Left lung (tissue), 10 donors: Measurements from ENCODE around the gene DKKL1. TPM values are rescaled to one million over a fixed set of nuclear protein-coding genes. Genes with fewer than 3 reads are reported as not detected.
A peak's percentile ranks its signal among the peaks of the same experiment; 100 is the strongest.
"Not testable (repeated sequence)": the region's sequence is repeated elsewhere in the genome, so short reads cannot be mapped to it uniquely, and the experiment has no call there.

Experiments used
- ATAC-seq: fragments of 200-7000 bp; cut with Tn5 transposase; one replicate; pipeline ENCODE4 v1.9.1; 2020; ENCODE audit warnings: moderate library complexity
- DNase-seq, 4 donors: peaks; one replicate each; pipeline ENCODE4 v3.0.0-alpha.2; 2013 to 2020
- H3K27ac ChIP-seq, 2 donors: fragments of 200-600 bp; sonication (generic) in 1 of 2; one replicate each; pipeline versions ENCODE4 v1.5.0 to v1.8.0; 2020 to 2021
- H3K27me3 ChIP-seq, 2 donors: fragments of 200-600 bp; sonication (generic) in 1 of 2; one replicate each; pipeline versions ENCODE4 v1.5.0 to v1.8.0; 2020 to 2021
- H3K36me3 ChIP-seq, 2 donors: fragments of 200-600 bp; sonication (generic) in 1 of 2; one replicate each; pipeline versions ENCODE4 v1.5.0 to v1.8.0; 2020 to 2021
- H3K4me1 ChIP-seq, 2 donors: fragments of 200-600 bp; one replicate each; pipeline ENCODE4 v1.8.0; 2021
- H3K4me3 ChIP-seq, 2 donors: fragments of 200-600 bp; sonication (generic) in 1 of 2; one replicate each; pipeline versions ENCODE4 v1.5.0 to v1.8.0; 2020 to 2021; ENCODE audit warnings: mild to moderate bottlenecking in 1 of 2
- H3K9me3 ChIP-seq, 2 donors: fragments of 200-600 bp; sonication (generic) in 1 of 2; one replicate each; pipeline versions ENCODE4 v1.5.0 to v1.8.0; 2020 to 2021
- intact Hi-C, 2 donors: fragments of 100-400 bp; cut with DNase I; formaldehyde crosslinking; loops; one replicate each; pipeline versions ENCODE4 v1.11.2 to v1.14.2; 2022
- polyA plus RNA-seq, 6 donors: library from polyadenylated mRNA; unstranded; fragments of 120-200 nt; gene quantifications; one replicate each; pipeline ENCODE4 v1.2.1, GENCODE V29; 2013; ENCODE audit not compliant: insufficient read length in 6 of 6
- total RNA-seq, 2 donors: library from RNA; stranded (reverse); fragmentation: NEBNext Ultra II Directional; extraction: Animal tissue kit (Norgen Biotek cat#: 25700); gene quantifications; one replicate each; pipeline ENCODE4 v1.2.1, GENCODE V29; 2021
- TF ChIP-seq, protein P1 (sequence below), 2 donors: fragments of 200-600 bp; sonication (generic) in 1 of 2; IDR thresholded peaks; one replicate each; pipeline versions ENCODE4 v1.5.0 to v1.8.0; 2021; ENCODE audit warnings: antibody characterized with exemption in 2 of 2
- donor health status: DM: no; HTN: yes; CAD: no.
- donor health status: DM: no; HTN: no; CAD: no.

DKKL1 gene
- total and polyA plus RNA-seq, 8 donors, result 1.0 to 5.5 (median 4.2) TPM; not detected in 1

DNA sequence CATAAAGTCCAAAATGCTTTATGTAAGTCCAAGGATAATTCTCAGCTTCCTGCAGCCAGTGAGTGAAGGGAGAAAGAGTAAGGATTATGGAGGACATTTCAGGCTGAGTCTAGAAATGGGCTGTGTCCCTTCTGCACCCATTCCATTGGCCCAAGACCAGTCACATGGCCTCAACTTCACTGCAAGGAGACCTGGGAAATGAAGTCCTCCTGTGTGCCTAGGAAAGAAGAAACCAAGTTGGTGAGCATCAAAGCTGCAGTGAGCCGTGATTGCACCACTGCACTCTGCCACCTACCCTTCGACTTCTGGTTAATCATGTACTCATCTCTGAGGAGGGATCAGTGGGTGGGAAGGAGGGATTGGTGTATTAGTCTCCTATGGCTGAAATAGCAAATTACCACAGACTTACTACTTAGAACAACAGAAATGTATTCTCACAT is 32.0 kb upstream of the DKKL1 start:
- Histone ChIP-seq H3K4me1 (peaks cover 0 to 44% of the 10 kb centered on the region in 2 donors), H3K9me3 (no peaks in the 10 kb centered on the region), H3K27me3 (no peaks in the 10 kb centered on the region), H3K27ac (no peak overlapping the region), H3K4me3 (no peak overlapping the region), H3K36me3 (no peaks in the 10 kb centered on the region)
- peak in 2 of 4 donors; percentile 23 to 59 for DNase-seq
- peak; percentile 78 for ATAC-seq
- TF ChIP-seq, protein P1, sequence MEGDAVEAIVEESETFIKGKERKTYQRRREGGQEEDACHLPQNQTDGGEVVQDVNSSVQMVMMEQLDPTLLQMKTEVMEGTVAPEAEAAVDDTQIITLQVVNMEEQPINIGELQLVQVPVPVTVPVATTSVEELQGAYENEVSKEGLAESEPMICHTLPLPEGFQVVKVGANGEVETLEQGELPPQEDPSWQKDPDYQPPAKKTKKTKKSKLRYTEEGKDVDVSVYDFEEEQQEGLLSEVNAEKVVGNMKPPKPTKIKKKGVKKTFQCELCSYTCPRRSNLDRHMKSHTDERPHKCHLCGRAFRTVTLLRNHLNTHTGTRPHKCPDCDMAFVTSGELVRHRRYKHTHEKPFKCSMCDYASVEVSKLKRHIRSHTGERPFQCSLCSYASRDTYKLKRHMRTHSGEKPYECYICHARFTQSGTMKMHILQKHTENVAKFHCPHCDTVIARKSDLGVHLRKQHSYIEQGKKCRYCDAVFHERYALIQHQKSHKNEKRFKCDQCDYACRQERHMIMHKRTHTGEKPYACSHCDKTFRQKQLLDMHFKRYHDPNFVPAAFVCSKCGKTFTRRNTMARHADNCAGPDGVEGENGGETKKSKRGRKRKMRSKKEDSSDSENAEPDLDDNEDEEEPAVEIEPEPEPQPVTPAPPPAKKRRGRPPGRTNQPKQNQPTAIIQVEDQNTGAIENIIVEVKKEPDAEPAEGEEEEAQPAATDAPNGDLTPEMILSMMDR (IDR thresholded peaks at IDR 0.05), result no peak
- intact Hi-C loops, result no loop called here

DNA sequence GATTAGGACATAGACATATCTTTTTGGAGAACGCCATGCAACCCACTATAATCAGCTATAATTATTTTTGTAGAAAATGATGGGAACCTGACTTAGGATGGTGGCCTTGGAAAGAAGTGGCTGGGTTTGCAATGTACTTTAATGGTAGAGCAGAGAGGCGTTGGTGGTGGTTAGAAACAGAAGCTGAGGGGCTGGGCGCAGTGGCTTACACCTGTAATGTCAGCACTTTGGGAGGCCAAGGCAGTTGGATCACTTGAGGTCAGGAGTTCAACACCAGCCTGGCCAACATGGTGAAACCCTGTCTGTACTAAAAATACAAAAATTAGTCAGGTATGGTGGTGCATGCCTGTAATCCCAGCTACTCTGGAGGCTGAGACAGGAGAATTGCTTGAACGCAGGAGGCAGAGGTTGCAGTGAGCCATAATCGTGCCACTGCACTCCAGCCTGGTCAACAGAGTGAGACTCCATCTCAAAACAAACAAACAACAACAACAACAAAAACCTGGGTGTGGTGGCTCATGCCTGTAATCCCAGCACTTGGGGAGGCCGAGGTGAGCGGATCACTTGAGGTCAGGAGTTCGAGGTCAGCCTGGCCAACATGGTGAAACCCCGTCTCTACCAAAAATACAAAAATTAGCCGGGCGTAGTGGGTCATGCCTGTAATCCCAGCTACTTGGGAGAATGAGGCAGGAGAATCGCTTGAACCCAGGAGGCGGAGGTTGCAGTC is 30.8 kb upstream of the DKKL1 start:
- not testable (repeated sequence) for ATAC-seq

DNA sequence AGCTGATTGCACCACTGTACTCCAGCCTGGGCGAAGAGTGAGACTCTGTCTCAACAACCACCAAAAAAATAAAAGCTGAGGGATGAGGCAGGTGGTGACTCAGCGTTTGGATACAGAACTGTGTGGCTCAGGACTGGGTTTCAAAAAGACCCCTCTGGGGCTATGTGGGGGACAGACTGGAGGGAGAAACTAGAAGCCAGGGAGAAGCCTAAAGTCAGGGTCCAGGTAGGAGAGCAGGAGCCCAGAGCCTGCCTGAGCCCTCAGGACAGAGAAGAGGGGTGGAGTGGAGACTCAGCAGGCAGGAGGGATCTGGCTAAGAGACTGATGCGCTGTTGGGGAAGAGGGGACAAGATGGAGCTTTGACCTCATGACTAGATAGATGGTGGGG is 30.3 kb upstream of the DKKL1 start:
- H3K27me3 ChIP-seq, result no peaks in the 10 kb centered on the region
- no peaks in the 10 kb centered on the region for H3K9me3 ChIP-seq
- no peak for ATAC-seq
- no peak for DNase-seq
- peaks cover 0 to 60% of the 10 kb centered on the region in 2 donors for H3K4me1 ChIP-seq
- H3K36me3 ChIP-seq, result no peaks in the 10 kb centered on the region
- H3K4me3 ChIP-seq, result no peak overlapping the region
- intact Hi-C loops, result no loop called here
- TF ChIP-seq, protein P1 (IDR thresholded peaks at IDR 0.05), result no peak
- peak overlapping the region in 1 of 2 donors; percentile 86 for H3K27ac ChIP-seq

More for the DNA sequence above, 30.8 kb upstream of the DKKL1 start:
- H3K36me3 ChIP-seq, H3K4me3 ChIP-seq, H3K9me3 ChIP-seq, H3K27me3 ChIP-seq, DNase-seq, intact Hi-C loops: not testable (repeated sequence)
- Histone ChIP-seq H3K4me1 (peaks cover 0 to 55% of the 10 kb centered on the region in 2 donors), H3K27ac (peak overlapping the region in 1 of 2 donors; percentile 86)

DNA sequence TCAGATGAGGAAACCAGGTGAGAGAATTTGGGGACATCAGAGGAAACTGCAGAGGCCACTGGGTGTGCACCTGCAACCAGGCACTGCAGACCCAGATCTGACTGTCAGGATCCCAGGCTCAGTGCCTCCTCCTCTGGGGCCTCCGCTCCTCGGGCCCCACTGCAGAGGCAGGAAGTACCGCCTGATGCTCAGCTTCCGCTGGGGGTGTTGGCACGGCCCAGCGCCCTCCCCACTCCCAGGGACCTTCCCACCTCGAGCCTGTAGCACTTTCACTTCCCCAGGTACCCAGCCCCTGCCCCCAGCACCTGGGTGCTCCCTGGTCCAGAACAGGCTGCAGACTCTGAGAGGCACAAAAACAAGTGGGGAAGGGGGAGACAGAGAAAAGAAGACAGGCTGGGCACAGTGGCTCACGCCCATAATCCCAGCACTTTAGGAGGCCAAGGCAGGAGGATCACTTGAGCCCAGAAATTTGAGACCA is 29.8 kb upstream of the DKKL1 start:
- H3K4me3 ChIP-seq, result no peak overlapping the region
- peaks cover 0 to 4% of the 10 kb centered on the region in 2 donors for H3K36me3 ChIP-seq
- peak in 2 of 4 donors; percentile 57 to 90 for DNase-seq
- H3K27me3 ChIP-seq, result no peaks in the 10 kb centered on the region
- ATAC-seq, result peak; percentile 6
- no peaks in the 10 kb centered on the region for H3K9me3 ChIP-seq
- peak overlapping the region in 1 of 2 donors; percentile 86 for H3K27ac ChIP-seq
- peaks cover 0 to 64% of the 10 kb centered on the region in 2 donors for H3K4me1 ChIP-seq
- intact Hi-C loops, result no loop called here
- TF ChIP-seq, protein P1 (IDR thresholded peaks at IDR 0.05), result no peak

DNA sequence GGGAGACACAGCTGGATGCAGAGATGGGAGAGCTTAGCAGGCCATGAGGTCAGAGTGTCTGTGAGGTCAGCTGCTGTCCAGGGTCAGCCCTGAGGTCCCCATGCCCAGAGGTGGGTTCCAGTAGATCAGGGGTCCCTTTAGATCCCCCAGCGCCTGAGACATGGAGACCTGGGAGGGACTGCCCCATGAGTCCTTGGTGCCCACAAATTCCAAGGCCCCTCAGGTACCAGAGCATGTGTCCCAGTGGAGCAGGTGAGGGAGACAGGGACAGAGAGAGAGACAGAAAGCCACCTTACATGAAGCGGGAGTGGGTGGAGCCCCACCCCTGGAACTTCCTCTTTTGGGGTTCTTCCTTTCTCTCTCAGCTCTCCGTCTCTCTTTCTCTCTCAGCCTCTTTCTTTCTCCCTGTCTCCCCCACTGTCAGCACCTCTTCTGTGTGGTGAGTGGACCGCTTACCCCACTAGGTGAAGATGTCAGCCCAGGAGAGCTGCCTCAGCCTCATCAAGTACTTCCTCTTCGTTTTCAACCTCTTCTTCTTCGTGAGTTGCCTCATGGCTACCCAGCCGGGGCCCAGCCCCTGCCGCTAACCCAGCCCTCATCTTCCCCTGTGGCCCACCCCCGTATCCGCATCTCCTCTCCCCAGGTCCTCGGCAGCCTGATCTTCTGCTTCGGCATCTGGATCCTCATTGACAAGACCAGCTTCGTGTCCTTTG is 28.4 kb upstream of the DKKL1 start, which contains the start of gene CD37:
Gene CD37, plus strand, starts transcription at position 336 of the 713 bp plus-strand sequence. Its CDS starts 135 bp downstream, at position 471.
- Histone ChIP-seq H3K4me1 (peaks cover 6 to 77% of the 10 kb centered on the region in 2 donors), H3K4me3 (peak within 1 kb of the TSS; percentile 17 to 62)
- TF ChIP-seq, protein P1 (IDR thresholded peaks at IDR 0.05), result no peak

More for the DNA sequence above, 28.4 kb upstream of the DKKL1 start, which contains the start of gene CD37:
- Histone ChIP-seq H3K27me3 (no peaks in the 10 kb centered on the region), H3K36me3 (peaks cover 0 to 15% of the 10 kb centered on the region in 2 donors), H3K9me3 (no peaks in the 10 kb centered on the region), H3K27ac (peak within 1 kb of the TSS; percentile 62 to 86)
- intact Hi-C loops, result no loop called here
- no peak for ATAC-seq
- peak in 2 of 4 donors; percentile 54 to 85 for DNase-seq
